Astrocyte of the hippocampus (primary cell): Measurements from ENCODE around the gene EEF1AKMT1.

Experiments
- DNase-seq: peaks from one replicate; pipeline ENCODE4 v3.0.0; 2011; ENCODE audit warnings: low read depth, low spot score

Gene EEF1AKMT1

GRCh38 chr13:20718958-20719566, 54.7 kb downstream of the EEF1AKMT1 start:
- DNase-seq: no peak

- no peak for DNase-seq
Observed at GRCh38 chr13:20717581-20718542, 55.9 kb downstream of the EEF1AKMT1 start.

- DNase-seq: peak; percentile 47
Observed at GRCh38 chr13:20716951-20717350, 56.8 kb downstream of the EEF1AKMT1 start.

GRCh38 chr13:20715330-20715712, 58.4 kb downstream of the EEF1AKMT1 start:
- no peak for DNase-seq

- peak; percentile 78 for DNase-seq
Observed at GRCh38 chr13:20714563-20715329, 59.0 kb downstream of the EEF1AKMT1 start.

GRCh38 chr13:20714161-20714560, 59.6 kb downstream of the EEF1AKMT1 start:
- peak; percentile 41 for DNase-seq

- DNase-seq: peak; percentile 43
Observed at GRCh38 chr13:20713751-20714150, 60.0 kb downstream of the EEF1AKMT1 start.

GRCh38 chr13:20713014-20713376, 60.8 kb downstream of the EEF1AKMT1 start:
- DNase-seq: peak; percentile 14

- no peak for DNase-seq
Observed at GRCh38 chr13:20711301-20712044, 62.3 kb downstream of the EEF1AKMT1 start.

- DNase-seq: no peak
Observed at GRCh38 chr13:20709782-20710181, 64.0 kb downstream of the EEF1AKMT1 start.

- no peak for DNase-seq
Observed at GRCh38 chr13:20709369-20709768, 64.4 kb downstream of the EEF1AKMT1 start.

GRCh38 chr13:20708216-20708615, 65.5 kb downstream of the EEF1AKMT1 start:
- DNase-seq: no peak

- DNase-seq: no peak
Observed at GRCh38 chr13:20706661-20707060, 67.1 kb downstream of the EEF1AKMT1 start.

GRCh38 chr13:20704459-20705069, 69.2 kb downstream of the EEF1AKMT1 start:
- no peak for DNase-seq

GRCh38 chr13:20703780-20704458, 69.8 kb downstream of the EEF1AKMT1 start:
- peak; percentile 93 for DNase-seq

GRCh38 chr13:20702915-20703779, 70.6 kb downstream of the EEF1AKMT1 start, which contains the start of gene IL17D:
TSS of gene IL17D (plus strand) at chr13:20703699. CDS start at chr13:20704002, 303 bp downstream.
- DNase-seq: peak; percentile 60

- DNase-seq: no peak
Observed at GRCh38 chr13:20702530-20702914, 71.2 kb downstream of the EEF1AKMT1 start.

- no peak for DNase-seq
Observed at GRCh38 chr13:20701461-20701860, 72.3 kb downstream of the EEF1AKMT1 start.

- DNase-seq: no peak
Observed at GRCh38 chr13:20700288-20700687, 73.5 kb downstream of the EEF1AKMT1 start.
